Colonic mucosa (tissue), 4 donors: ENCODE measurements around the gene RAI14. TPM values are rescaled to one million over a fixed set of nuclear protein-coding genes. Genes with fewer than 3 reads are reported as not detected.

Experiments
- DNase-seq: peaks from one replicate; pipeline ENCODE4 v3.0.0-alpha.2; 2020
- H3K27ac ChIP-seq: fragments of 200-600 bp; one replicate; pipeline ENCODE4 v1.8.0; 2021
- H3K27me3 ChIP-seq: fragments of 200-600 bp; one replicate; pipeline ENCODE4 v1.8.0; 2021
- H3K36me3 ChIP-seq: fragments of 200-600 bp; one replicate; pipeline ENCODE4 v1.8.0; 2021
- H3K4me1 ChIP-seq: fragments of 200-600 bp; one replicate; pipeline ENCODE4 v1.8.0; 2021; ENCODE audit warnings: mild to moderate bottlenecking
- H3K4me3 ChIP-seq: fragments of 200-600 bp; one replicate; pipeline ENCODE4 v1.8.0; 2021
- H3K9ac ChIP-seq, 2 donors: one replicate each; pipeline ENCODE4 v1.7.0; 2013; ENCODE audit warnings: control low read depth in 2 of 2, low read depth in 2 of 2, low read length in 2 of 2
- H3K9me3 ChIP-seq: fragments of 200-600 bp; one replicate; pipeline ENCODE4 v1.8.0; 2021
- intact Hi-C: fragments of 100-400 bp; cut with DNase I; formaldehyde crosslinking; loops from one replicate; pipeline ENCODE4 v1.14.1; 2022
- total RNA-seq, 2 donors: library from RNA; stranded (reverse); fragmentation: NEBNext Ultra II Directional in 1 of 2; extraction: Animal tissue kit (Norgen Biotek cat#: 25700) in 1 of 2; gene quantifications; one replicate each; pipeline ENCODE4 v1.2.1, GENCODE V29; 2021
- TF ChIP-seq, protein P1 (sequence below): fragments of 200-600 bp; IDR thresholded peaks from one replicate; pipeline ENCODE4 v1.8.0; 2022; ENCODE audit warnings: antibody characterized with exemption, mild to moderate bottlenecking
- donor health status: healthy.
- donor health status: DM: no; HTN: no; CAD: no.
- donor health status: DM: no; HTN: no; CAD: no.

Gene RAI14
- total RNA-seq, 2 donors from 2014 or later: 15.9 to 25.7 TPM

DNA sequence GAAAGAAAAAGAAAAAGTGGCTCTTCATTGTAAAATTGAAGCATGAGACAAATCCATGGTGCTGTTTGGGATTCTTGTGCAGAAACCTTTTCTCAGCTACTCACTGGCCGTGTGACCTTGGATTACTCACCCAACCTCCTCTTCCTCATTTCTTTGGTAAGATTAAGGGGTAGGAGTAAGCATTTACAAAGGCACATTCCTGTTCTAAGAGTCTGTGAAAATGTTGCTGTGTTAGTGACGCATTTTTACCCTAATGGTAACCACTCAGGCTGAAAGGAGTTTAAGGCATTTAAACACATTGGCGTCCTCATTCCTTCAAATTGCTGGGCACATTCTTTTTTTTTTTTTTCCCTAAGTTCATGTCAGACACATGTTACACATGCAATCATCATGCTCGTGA, 4.3 kb downstream of the RAI14 start:
- peaks cover 6% of the 10 kb centered on the region for H3K4me1 ChIP-seq
- H3K27ac ChIP-seq: no peak overlapping the region
- TF ChIP-seq, protein P1, sequence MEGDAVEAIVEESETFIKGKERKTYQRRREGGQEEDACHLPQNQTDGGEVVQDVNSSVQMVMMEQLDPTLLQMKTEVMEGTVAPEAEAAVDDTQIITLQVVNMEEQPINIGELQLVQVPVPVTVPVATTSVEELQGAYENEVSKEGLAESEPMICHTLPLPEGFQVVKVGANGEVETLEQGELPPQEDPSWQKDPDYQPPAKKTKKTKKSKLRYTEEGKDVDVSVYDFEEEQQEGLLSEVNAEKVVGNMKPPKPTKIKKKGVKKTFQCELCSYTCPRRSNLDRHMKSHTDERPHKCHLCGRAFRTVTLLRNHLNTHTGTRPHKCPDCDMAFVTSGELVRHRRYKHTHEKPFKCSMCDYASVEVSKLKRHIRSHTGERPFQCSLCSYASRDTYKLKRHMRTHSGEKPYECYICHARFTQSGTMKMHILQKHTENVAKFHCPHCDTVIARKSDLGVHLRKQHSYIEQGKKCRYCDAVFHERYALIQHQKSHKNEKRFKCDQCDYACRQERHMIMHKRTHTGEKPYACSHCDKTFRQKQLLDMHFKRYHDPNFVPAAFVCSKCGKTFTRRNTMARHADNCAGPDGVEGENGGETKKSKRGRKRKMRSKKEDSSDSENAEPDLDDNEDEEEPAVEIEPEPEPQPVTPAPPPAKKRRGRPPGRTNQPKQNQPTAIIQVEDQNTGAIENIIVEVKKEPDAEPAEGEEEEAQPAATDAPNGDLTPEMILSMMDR: no peak

DNA sequence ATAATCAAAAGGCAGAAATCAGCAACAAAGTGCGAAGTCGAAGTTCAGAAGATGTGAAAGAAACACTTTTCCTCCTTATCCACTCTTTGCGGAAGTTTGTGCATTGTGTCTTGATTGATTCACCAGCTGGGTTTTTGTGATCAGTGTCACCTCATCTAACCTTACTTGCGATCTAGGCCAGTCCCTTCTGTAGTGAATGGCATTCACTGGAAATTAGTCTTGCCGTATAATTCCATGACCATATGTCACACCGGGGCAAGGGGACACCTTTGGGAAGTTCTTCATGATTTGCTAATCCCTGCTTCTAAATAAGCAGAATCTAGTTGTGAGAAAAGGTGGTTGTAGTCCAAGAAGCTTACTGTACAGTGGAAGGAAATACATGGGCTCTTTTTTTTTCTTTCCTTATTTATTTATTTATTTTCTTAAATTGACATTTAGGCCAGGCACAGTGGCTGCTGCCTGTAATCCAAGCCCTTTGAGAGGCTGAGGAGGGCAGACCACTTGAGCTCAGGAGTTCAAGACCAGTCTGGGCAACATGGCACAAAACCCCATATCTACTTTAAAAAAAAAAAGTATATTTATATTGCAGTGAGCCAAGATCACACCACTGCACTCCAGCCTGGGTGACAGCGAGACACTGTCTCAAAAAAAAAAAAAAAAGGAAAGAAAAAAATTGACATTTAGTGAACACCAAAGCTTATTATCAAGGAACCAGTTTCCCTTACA, 7.8 kb downstream of the RAI14 start:
- no peak overlapping the region for H3K27ac ChIP-seq
- TF ChIP-seq, protein P1: no peak
- no peak overlapping the region for H3K4me3 ChIP-seq
- no peaks in the 10 kb centered on the region for H3K36me3 ChIP-seq
- no peaks in the 10 kb centered on the region for H3K4me1 ChIP-seq
- H3K9me3 ChIP-seq: no peaks in the 10 kb centered on the region
- no peak for DNase-seq
- no peak overlapping the region for H3K9ac ChIP-seq
- intact Hi-C loops: no loop called here
- no peaks in the 10 kb centered on the region for H3K27me3 ChIP-seq

More for the DNA sequence above, 4.3 kb downstream of the RAI14 start:
- Histone ChIP-seq H3K9ac (no peak overlapping the region), H3K27me3 (no peaks in the 10 kb centered on the region), H3K4me3 (no peak overlapping the region), H3K36me3 (no peaks in the 10 kb centered on the region), H3K9me3 (no peaks in the 10 kb centered on the region)
- no peak for DNase-seq
- intact Hi-C loops: no loop called here

DNA sequence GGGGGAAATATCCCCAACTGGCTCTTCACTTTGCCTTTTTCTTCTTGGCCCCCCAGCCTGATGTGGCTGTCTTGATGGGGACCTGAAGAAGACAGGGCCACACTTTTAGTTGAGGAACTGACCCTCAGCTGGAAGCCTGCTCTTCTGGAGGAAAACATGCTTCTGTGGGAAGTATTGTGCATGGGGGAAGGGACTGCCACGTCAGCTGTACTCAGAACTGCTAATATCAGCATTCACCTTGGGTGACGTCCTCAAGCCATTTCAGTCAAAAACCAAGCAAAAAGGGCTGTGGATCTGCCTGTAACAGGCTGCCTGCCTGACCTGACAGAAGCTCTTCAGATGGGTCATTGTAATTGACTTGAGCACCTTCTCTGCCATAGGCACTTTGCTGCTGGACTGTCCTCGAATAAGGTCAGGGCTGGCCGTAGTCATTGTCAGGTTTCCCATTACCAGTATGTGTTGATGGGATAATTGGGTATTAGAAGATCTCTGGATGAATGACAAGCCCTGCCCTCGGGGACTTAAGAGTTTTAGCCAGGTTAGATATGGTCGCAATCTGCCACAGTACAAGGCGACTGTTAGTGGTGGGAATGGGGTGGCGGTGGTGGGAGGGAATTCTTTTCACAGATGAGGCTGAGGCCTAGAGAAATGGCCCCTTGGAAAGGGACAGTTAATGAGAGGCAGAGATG, 10.4 kb downstream of the RAI14 start:
- Histone ChIP-seq H3K27ac (no peak overlapping the region), H3K4me3 (no peak overlapping the region), H3K36me3 (no peaks in the 10 kb centered on the region), H3K27me3 (no peaks in the 10 kb centered on the region), H3K4me1 (no peaks in the 10 kb centered on the region), H3K9ac (no peak overlapping the region), H3K9me3 (no peaks in the 10 kb centered on the region)
- intact Hi-C loops: no loop called here
- no peak for DNase-seq
- TF ChIP-seq, protein P1: no peak

DNA sequence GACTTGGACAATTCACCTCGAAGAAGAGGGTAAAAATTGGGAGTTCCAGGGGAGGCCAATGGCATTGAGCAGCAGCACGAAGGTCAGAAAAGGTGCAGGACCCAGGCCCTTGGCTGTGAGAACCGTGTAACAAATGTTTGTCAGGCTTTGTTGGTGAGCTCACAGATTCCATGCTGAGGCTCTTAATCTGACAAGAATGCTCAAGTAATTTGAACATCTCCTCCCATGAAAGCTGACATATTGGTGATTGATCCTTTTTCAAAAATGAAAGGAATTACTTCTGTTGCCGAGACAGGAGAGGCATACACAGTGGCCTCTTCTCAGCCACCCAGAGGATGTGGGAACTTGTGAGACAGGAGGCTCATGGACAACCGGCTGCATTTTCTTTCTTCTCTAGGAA, 11.6 kb downstream of the RAI14 start:
- H3K4me1 ChIP-seq: no peaks in the 10 kb centered on the region
- H3K9me3 ChIP-seq: no peaks in the 10 kb centered on the region
- intact Hi-C loops: no loop called here
- no peaks in the 10 kb centered on the region for H3K36me3 ChIP-seq
- H3K27ac ChIP-seq: no peak overlapping the region
- TF ChIP-seq, protein P1: no peak
- H3K4me3 ChIP-seq: no peak overlapping the region
- no peak overlapping the region for H3K9ac ChIP-seq
- H3K27me3 ChIP-seq: no peaks in the 10 kb centered on the region
- no peak for DNase-seq

DNA sequence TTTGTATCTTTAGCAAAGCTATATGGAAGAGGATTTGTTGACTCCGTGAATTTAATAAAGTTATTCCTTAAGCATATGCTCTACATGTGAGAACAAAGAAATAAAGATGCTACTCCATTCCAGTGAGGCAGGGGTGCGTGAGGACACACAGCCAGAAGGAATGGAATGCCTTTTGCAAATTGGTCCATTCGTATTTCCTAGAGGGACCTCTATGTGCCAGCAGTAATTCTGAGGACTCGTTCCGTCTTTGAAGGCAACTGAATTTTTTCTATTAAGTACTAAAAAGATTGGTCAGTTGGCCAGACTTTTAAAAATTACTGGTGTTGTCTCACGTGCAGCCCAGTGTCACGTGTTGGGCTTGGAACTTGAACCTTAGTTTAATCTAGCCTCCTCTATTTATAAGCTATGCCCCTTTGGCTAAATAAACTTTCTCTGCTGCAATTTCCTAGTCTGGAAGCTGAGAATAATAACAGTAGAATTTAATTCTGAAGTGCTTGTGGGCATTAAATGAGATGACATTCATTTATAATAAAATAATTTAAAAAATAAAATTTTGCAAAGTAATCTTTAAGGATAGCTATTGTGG, 13.9 kb downstream of the RAI14 start:
- Histone ChIP-seq H3K9me3 (no peaks in the 10 kb centered on the region), H3K27me3 (no peaks in the 10 kb centered on the region), H3K36me3 (no peaks in the 10 kb centered on the region), H3K4me3 (no peak overlapping the region), H3K4me1 (no peaks in the 10 kb centered on the region), H3K9ac (no peak overlapping the region), H3K27ac (no peak overlapping the region)
- intact Hi-C loops: no loop called here
- no peak for DNase-seq
- TF ChIP-seq, protein P1: no peak
